ENCODE results near the gene SMG6.

DNA sequence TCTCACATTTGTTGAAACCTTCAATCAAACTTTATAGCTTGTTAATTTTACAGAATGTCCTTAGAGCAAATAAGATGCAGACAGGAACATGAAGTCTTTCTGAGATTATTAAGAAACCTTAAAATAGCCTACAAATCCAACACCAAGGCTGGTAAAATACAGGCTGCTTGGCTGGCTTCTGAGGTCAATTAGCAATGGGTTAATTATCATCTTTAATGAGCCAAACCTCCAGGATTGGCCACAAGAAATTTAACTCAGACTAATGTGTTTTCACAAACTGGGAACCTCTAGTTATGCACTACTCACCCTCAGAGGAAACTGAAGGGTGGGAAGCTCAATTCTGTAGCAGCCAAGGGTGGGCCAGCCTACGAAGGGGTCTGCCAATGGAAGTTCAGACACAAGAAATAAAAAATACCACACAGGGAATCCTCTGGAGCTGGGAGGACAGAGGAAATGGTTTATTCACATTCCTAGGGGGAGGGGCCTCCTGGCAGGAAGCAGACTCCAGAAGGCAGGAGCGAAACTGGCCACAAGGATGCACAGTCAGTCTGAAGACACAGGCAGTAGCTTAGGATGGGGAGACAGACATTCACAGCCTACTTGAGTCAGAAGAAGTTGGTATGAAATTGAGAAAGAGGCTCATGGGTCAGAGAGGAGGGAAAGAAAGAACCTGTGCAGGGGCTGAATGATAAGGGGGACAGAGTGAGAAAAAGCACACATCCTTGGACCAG lies 212.6 kb downstream of the SMG6 start:
- TF ChIP-seq CTCF (IDR thresholded peaks at IDR 0.05) (no peak), TCF7 (CRISPR knock-in tag; IDR thresholded peaks at IDR 0.05; ENCODE audit: low read depth) (no peak), CREM (CRISPR knock-in tag; IDR thresholded peaks at IDR 0.05) (no peak), ATF3 (CRISPR knock-in tag; conservative IDR thresholded peaks at IDR 0.05) (no peak), ZNF671 (CRISPR knock-in tag; IDR thresholded peaks at IDR 0.05) (no peak), CBFB (CRISPR knock-in tag; IDR thresholded peaks at IDR 0.05; ENCODE audit: low read depth) (no peak), MAX (CRISPR knock-in tag; IDR thresholded peaks at IDR 0.05) (no peak), E2F4 (CRISPR knock-in tag; IDR thresholded peaks at IDR 0.05; ENCODE audit: borderline replicate concordance, low read depth) (no peak), JUN (CRISPR knock-in tag; IDR thresholded peaks at IDR 0.05) (no peak), ETV6 (CRISPR knock-in tag; IDR thresholded peaks at IDR 0.05) (no peak), ZNF138 (CRISPR knock-in tag; conservative IDR thresholded peaks at IDR 0.05) (no peak), ZNF416 (CRISPR knock-in tag; IDR thresholded peaks at IDR 0.05) (no peak), CREB1 (CRISPR knock-in tag; IDR thresholded peaks at IDR 0.05) (no peak)
- TF ChIP-seq, protein P1, sequence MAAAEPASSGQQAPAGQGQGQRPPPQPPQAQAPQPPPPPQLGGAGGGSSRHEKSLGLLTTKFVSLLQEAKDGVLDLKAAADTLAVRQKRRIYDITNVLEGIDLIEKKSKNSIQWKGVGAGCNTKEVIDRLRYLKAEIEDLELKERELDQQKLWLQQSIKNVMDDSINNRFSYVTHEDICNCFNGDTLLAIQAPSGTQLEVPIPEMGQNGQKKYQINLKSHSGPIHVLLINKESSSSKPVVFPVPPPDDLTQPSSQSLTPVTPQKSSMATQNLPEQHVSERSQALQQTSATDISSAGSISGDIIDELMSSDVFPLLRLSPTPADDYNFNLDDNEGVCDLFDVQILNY (CRISPR knock-in tag; IDR thresholded peaks at IDR 0.05), result no peak

All from WTC11 (cell line).